SK-N-SH (cell line): Measurements from ENCODE around the gene SRSF6.

Experiments
- EZH2phosphoT487 ChIP-seq: fragments of 200-600 bp; sonication (generic); IDR thresholded peaks from 2 replicates; pipeline ENCODE4 v1.6.1; 2017; ENCODE audit warnings: low read depth, mixed run types, mild to moderate bottlenecking, antibody characterized with exemption, moderate library complexity, borderline replicate concordance
- TF ChIP-seq, protein P1 (sequence below): fragments of 200-600 bp; sonication (generic); IDR thresholded peaks from 2 replicates; pipeline ENCODE4 v1.6.1; 2017; ENCODE audit warnings: antibody characterized with exemption, mild to moderate bottlenecking, moderate library complexity

DNA sequence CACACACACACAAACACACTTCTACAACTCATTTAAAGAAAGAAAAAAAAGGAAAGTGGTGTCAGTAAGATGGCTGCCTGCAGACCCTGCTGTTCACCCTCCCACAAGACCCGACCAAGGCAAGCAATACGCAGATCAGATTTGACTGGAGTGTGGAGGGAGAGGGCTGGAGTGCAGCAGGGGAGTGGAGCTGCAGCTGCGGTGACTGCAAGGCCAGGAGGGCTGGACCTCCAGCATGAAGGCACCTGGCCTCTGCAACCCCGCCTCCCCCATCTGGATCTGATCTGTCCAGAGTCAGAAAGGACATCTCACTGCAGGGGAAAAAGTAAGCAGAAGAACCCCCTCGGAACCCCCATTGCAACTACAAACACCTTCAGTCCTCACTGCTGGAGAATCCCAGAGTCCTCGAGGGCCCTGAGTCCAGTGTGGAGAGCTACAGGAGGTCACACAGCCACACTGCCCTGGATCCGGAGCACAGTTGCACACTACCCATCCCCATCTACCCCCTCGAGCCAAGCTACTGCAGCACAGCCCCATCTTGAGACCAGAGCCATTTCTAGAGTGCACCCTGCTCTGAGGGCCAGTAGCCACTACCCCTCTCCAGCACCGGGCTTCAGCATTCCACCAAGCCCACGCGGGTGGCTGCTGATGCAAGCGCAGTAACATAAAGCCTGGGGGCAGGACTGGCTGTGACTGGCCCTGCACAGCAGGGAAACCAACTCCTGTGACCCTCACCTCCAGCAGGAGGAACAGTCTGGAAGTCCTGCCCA, 41.9 kb upstream of the SRSF6 start:
- TF ChIP-seq, protein P1, sequence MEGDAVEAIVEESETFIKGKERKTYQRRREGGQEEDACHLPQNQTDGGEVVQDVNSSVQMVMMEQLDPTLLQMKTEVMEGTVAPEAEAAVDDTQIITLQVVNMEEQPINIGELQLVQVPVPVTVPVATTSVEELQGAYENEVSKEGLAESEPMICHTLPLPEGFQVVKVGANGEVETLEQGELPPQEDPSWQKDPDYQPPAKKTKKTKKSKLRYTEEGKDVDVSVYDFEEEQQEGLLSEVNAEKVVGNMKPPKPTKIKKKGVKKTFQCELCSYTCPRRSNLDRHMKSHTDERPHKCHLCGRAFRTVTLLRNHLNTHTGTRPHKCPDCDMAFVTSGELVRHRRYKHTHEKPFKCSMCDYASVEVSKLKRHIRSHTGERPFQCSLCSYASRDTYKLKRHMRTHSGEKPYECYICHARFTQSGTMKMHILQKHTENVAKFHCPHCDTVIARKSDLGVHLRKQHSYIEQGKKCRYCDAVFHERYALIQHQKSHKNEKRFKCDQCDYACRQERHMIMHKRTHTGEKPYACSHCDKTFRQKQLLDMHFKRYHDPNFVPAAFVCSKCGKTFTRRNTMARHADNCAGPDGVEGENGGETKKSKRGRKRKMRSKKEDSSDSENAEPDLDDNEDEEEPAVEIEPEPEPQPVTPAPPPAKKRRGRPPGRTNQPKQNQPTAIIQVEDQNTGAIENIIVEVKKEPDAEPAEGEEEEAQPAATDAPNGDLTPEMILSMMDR: no peak
- TF ChIP-seq EZH2phosphoT487: no peak
